Central memory CD8-positive, alpha-beta T cell (primary cell): ENCODE results near the gene HOXD12.

Experiments used
- ATAC-seq: fragments of 150-1000 bp; cut with Tn5 transposase; replicated peaks from 2 replicates; pipeline ENCODE4 v1.10.0; 2022; ENCODE audit warnings: mild to moderate bottlenecking, moderate FRiP score, moderate number of reproducible peaks; ENCODE audit not compliant: poor library complexity, severe bottlenecking; ENCODE audit errors: extremely low read depth
- DNase-seq, 2 donors: peaks; one replicate each; pipeline ENCODE4 v3.0.0; 2021; ENCODE audit warnings: low spot score in 2 of 2
- H3K27ac Mint-ChIP-seq: one replicate; pipeline ENCODE4 v1.8.0; 2022; ENCODE audit warnings: low read depth, mild to moderate bottlenecking, moderate library complexity, mixed read lengths
- H3K27me3 Mint-ChIP-seq: one replicate; pipeline ENCODE4 v1.8.0; 2022; ENCODE audit warnings: mixed read lengths
- H3K36me3 Mint-ChIP-seq: one replicate; pipeline ENCODE4 v1.8.0; 2022; ENCODE audit warnings: mild to moderate bottlenecking, moderate library complexity, mixed read lengths; ENCODE audit not compliant: insufficient read depth
- H3K4me1 Mint-ChIP-seq: one replicate; pipeline ENCODE4 v1.8.0; 2022; ENCODE audit warnings: mixed read lengths
- H3K4me3 Mint-ChIP-seq: one replicate; pipeline ENCODE4 v1.8.0; 2022; ENCODE audit warnings: mild to moderate bottlenecking, moderate library complexity, mixed read lengths
- H3K9me3 Mint-ChIP-seq: one replicate; pipeline ENCODE4 v1.8.0; 2022; ENCODE audit warnings: mixed read lengths

HOXD12 gene

DNA sequence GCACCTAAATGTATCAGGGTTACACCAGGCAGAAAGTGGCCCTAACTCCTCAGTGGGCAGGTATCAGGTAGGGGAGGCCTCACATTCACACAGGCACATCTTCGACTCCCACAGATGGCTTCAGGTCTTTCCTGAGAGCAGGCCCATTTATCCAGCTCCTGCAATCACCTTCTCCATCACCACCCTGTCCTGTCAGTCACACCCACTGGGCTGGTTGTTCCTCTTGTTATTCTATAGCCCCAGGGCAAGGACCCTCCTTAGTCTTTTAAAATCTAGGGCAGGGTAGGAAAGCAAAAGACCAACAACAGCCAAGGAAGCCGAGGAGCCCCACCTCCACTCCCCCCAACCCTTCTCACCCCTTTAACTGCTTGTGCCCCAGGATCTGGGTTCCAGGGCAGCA is 42.7 kb downstream of the HOXD12 start:
- Mint-ChIP-seq H3K4me3 (no peak overlapping the region), H3K36me3 (peaks cover 5% of the 10 kb centered on the region), H3K27me3 (peaks cover 92% of the 10 kb centered on the region), H3K9me3 (no peaks in the 10 kb centered on the region), H3K27ac (no peak overlapping the region), H3K4me1 (peaks cover 11% of the 10 kb centered on the region)
- DNase-seq: no peak
- no peak for ATAC-seq

GRCh38 chr2:176145085-176145969 is 45.7 kb downstream of the HOXD12 start:
- ATAC-seq (no peak), DNase-seq (no peak)
- peaks cover 7% of the 10 kb centered on the region for H3K4me1 Mint-ChIP-seq
- peaks cover 97% of the 10 kb centered on the region for H3K27me3 Mint-ChIP-seq
- no peaks in the 10 kb centered on the region for H3K9me3 Mint-ChIP-seq
- no peak overlapping the region for H3K4me3 Mint-ChIP-seq
- no peak overlapping the region for H3K27ac Mint-ChIP-seq
- no peaks in the 10 kb centered on the region for H3K36me3 Mint-ChIP-seq

- H3K27ac Mint-ChIP-seq: no peak overlapping the region
Observed at GRCh38 chr2:176146101-176146500, 46.5 kb downstream of the HOXD12 start.

GRCh38 chr2:176146645-176147044 is 47.0 kb downstream of the HOXD12 start:
- no peaks in the 10 kb centered on the region for H3K4me1 Mint-ChIP-seq
- H3K27ac Mint-ChIP-seq: no peak overlapping the region
- H3K27me3 Mint-ChIP-seq: peaks cover 100% of the 10 kb centered on the region
- DNase-seq: no peak
- H3K9me3 Mint-ChIP-seq: no peaks in the 10 kb centered on the region
- ATAC-seq: no peak
- H3K36me3 Mint-ChIP-seq: no peaks in the 10 kb centered on the region
- no peak overlapping the region for H3K4me3 Mint-ChIP-seq

More at GRCh38 chr2:176146101-176146500, 46.5 kb downstream of the HOXD12 start:
- Mint-ChIP-seq H3K27me3 (peaks cover 100% of the 10 kb centered on the region), H3K9me3 (no peaks in the 10 kb centered on the region), H3K4me3 (no peak overlapping the region), H3K4me1 (peaks cover 4% of the 10 kb centered on the region), H3K36me3 (no peaks in the 10 kb centered on the region)
- no peak for ATAC-seq
- no peak for DNase-seq

DNA sequence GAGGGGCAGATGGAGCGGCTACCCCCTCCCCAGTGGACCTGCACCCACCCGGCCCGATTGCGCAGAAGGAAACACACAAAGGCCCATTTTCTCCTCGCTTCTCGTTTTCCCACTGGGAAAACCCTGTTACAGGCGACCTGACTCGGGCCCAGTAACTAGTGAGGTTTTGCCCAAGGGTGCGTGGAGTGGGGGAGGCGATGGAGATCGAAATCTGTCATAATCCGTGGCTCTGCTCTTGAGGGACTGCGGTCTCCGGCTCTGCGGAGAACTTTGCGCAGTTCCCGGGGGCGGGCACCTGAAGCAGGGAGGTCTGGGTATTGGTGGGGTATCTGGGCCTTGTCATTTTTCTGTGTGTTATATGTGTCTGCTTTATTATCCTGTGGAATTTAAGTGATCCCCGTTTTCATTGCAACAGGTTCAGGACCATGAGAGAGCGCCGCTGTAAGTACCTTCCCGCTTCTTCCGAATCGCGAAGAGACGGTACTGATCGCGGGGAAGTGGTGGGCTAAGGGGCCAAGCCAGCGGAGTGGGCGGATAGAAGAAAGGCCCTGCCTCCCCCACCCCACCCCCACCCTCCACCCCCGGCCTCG is 47.7 kb downstream of the HOXD12 start:
- no peak overlapping the region for H3K27ac Mint-ChIP-seq
- peaks cover 94% of the 10 kb centered on the region for H3K27me3 Mint-ChIP-seq
- no peak overlapping the region for H3K4me3 Mint-ChIP-seq
- ATAC-seq (no peak), DNase-seq (no peak)
- H3K4me1 Mint-ChIP-seq: no peaks in the 10 kb centered on the region
- no peaks in the 10 kb centered on the region for H3K36me3 Mint-ChIP-seq
- H3K9me3 Mint-ChIP-seq: no peaks in the 10 kb centered on the region

DNA sequence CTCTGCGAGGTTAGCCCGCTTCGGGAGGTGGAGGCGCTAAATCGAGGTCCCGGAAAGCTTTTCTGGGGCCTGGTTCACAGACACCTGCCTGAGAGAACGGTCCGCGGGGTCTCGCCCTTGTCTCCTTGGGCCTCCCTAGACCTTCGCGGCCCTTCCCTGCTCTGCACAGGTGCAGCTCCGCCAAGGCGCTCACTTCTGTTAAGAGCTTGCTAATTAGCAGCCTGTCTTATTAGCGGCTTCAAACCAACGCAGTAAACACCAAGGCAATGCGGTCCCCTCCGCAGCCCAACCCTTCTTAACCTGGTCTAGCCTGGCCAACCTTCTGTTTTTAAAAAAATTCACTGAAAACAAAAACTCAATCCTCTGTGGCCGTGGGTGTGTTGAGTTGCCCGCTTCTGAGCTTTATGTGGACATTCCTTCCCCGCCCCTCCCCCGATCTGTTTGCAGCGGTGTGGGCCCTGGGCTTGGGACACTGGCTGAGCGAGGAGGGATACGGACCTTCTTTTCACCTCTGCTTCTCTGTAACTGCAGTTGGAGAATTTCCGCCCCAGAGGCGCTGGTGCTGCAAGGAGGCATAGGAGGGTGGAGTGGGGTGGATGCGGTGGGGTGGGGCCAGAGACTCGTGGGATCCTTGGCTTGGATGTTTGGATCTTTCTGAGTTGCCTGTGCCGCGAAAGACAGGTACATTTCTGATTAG is 48.4 kb downstream of the HOXD12 start:
- DNase-seq (no peak), ATAC-seq (no peak)
- Mint-ChIP-seq H3K27me3 (peaks cover 92% of the 10 kb centered on the region), H3K27ac (no peak overlapping the region), H3K4me1 (no peaks in the 10 kb centered on the region), H3K36me3 (peaks cover 1% of the 10 kb centered on the region), H3K9me3 (no peaks in the 10 kb centered on the region), H3K4me3 (no peak overlapping the region)

DNA sequence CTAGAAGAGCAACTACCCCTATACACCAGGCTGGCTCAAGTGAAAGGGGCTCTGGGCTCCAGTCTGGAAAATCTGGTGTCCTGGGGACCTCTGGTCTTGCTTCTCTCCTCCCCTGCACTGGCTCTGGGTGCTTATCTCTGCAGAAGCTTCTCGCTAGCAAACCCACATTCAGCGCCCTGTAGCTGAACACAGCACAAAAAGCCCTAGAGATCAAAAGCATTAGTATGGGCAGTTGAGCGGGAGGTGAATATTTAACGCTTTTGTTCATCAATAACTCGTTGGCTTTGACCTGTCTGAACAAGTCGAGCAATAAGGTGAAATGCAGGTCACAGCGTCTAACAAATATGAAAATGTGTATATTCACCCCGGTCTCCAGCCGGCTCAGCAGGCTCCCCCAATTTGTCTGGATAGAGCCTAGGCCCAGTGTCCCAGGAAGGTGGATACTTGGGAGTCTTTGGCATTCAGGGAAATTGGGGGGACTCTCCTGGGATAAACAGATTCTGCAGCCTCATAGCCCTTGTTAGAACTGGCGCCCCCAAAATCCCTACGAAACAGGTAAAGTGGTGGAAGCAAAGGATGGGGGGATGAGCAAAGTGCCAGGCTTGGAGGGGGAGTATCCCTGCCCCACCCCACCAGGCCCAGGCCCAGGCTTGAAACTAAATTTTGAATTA is 49.3 kb downstream of the HOXD12 start:
- Mint-ChIP-seq H3K4me1 (no peaks in the 10 kb centered on the region), H3K27ac (no peak overlapping the region), H3K4me3 (no peak overlapping the region), H3K27me3 (peaks cover 91% of the 10 kb centered on the region), H3K36me3 (peaks cover 1% of the 10 kb centered on the region), H3K9me3 (no peaks in the 10 kb centered on the region)
- ATAC-seq (no peak), DNase-seq (no peak)

GRCh38 chr2:176149481-176149938 is 49.9 kb downstream of the HOXD12 start:
- Mint-ChIP-seq H3K9me3 (no peaks in the 10 kb centered on the region), H3K4me1 (no peaks in the 10 kb centered on the region), H3K4me3 (no peak overlapping the region), H3K27me3 (peaks cover 91% of the 10 kb centered on the region), H3K36me3 (peaks cover 1% of the 10 kb centered on the region), H3K27ac (no peak overlapping the region)
- DNase-seq (no peak), ATAC-seq (no peak)

GRCh38 chr2:176149939-176150583 is 50.5 kb downstream of the HOXD12 start:
- Mint-ChIP-seq H3K4me3 (no peak overlapping the region), H3K27ac (no peak overlapping the region)
- DNase-seq: no peak

GRCh38 chr2:176150584-176151441 is 51.2 kb downstream of the HOXD12 start:
- Mint-ChIP-seq H3K9me3 (no peaks in the 10 kb centered on the region), H3K36me3 (peaks cover 1% of the 10 kb centered on the region), H3K27me3 (peaks cover 91% of the 10 kb centered on the region), H3K4me1 (no peaks in the 10 kb centered on the region), H3K4me3 (no peak overlapping the region), H3K27ac (no peak overlapping the region)
- ATAC-seq (no peak), DNase-seq (no peak)

More at GRCh38 chr2:176149939-176150583, 50.5 kb downstream of the HOXD12 start:
- no peak for ATAC-seq
- Mint-ChIP-seq H3K9me3 (no peaks in the 10 kb centered on the region), H3K4me1 (no peaks in the 10 kb centered on the region), H3K27me3 (peaks cover 91% of the 10 kb centered on the region), H3K36me3 (peaks cover 1% of the 10 kb centered on the region)

GRCh38 chr2:176151442-176152287 is 52.1 kb downstream of the HOXD12 start, which contains the start of gene HOXD4:
Gene HOXD4 (plus strand): TSS chr2:176151550. CDS start chr2:176151634, 84 bp downstream.
- DNase-seq (no peak), ATAC-seq (no peak)
- Mint-ChIP-seq H3K4me1 (no peaks in the 10 kb centered on the region), H3K36me3 (peaks cover 1% of the 10 kb centered on the region), H3K9me3 (no peaks in the 10 kb centered on the region), H3K27me3 (peaks cover 91% of the 10 kb centered on the region), H3K27ac (no peak within 1 kb of the TSS), H3K4me3 (no peak within 1 kb of the TSS)
